ENCODE results near the gene FGF8.
"Not testable (repeated sequence)": the region's sequence is repeated elsewhere in the genome, so short reads cannot be mapped to it uniquely, and the experiment has no call there.

Gene FGF8, protein sequence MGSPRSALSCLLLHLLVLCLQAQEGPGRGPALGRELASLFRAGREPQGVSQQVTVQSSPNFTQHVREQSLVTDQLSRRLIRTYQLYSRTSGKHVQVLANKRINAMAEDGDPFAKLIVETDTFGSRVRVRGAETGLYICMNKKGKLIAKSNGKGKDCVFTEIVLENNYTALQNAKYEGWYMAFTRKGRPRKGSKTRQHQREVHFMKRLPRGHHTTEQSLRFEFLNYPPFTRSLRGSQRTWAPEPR

DNA sequence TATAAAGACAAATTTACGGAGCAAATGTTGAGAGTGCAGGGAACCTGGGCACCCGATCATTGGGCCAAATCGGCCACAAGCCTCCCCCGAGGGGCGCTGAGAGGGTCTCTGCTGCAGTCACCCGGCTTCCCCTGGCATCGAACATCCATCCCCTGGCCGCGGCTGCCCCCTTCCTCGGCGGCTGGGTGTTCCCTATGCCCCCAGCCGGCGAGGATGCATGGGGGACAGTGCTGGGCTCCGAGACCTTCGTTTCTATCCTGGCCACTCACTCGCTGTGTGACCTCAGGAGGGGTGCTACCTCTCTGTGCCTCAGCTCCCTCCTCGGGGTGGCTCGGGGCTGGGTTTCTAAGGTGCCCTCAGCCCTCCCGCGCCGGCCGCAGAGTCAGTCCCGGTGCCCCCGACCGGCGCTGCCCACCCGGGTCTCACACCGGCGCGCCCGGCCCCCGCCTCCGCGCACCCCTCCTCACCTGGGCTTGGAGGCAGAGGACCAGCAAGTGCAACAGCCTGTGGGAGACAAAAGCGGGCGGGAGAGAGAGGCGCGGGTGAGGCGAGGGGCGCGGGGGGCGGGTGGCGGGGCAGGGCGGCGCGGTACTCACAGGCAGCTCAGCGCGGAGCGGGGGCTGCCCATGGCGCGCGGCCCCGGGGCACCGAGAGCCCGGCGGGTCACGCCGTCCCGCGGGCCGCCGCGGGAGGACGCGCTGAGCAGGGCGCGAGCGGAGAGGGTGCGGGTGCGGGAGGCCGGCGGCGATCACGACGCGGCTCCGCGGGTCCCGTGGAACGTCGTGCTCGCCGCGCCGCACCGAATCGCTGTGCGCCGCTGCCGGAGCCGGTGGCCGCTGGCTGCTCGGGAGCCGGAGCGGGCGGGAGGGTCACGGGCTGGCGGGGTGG lies at the start of gene FGF8:
Gene FGF8, minus strand, starts transcription at position 842 of the 888 bp plus-strand sequence. Its CDS starts 214 bp downstream, at position 628.
- no peak for DNase-seq (ENCODE audit: low read depth, low spot score)

DNA sequence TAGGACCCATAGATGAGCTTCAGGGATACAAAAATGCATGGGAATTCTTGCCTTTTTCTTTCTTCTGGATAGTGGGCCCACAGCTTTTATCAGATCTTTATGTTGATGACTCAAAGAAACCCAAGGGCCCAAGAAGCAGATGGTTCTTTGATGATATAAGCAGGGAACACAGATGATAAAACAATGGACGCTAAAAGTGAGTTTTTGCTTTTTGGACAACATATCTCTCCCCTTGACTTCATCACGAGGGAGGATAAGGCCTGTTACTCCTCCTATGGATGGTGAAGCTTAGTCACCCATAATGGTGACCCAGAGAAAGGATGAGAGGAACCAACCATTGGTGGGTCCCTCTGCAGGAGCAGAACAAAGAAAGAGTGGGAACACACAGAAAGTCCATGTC lies 48.8 kb upstream of the FGF8 start:
- no peak for DNase-seq (ENCODE audit: low read depth, low spot score)

DNA sequence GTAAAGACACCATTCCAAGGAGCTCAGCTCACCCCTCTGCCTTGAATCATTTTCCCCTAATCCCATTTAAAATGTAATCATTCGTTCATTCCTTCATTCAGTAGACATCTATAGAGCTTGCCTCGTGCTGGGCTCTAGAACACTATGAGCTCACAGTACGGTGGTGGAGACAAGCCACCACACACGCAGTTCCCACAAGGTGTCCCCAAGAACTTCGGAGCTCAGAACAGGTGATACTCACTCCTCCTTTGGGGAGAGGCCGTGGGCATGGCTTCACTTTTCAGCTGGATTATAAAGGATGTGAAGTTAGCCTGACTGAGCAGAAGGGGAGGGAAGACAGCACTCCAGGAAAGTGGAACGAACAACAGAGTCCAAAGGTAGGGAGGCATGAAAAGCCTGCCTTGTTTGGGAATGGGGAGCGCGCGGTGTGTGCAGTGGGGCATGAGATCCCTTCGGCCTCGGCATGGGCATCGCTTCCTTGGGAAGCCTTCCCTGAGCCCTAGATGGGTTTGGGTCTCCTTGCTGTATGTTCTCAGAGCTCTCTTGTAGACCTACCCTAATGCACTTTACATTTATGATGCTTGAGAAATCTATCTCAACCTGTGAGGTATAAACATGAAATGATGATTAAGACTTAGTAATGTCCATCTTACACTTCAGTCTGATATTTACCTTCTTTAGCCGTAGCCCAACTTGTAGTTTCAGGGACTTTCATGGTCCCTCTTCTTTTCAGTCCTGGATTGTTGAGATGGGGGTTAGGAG lies 43.1 kb upstream of the FGF8 start:
- no peak for DNase-seq (ENCODE audit: low read depth, low spot score)

DNA sequence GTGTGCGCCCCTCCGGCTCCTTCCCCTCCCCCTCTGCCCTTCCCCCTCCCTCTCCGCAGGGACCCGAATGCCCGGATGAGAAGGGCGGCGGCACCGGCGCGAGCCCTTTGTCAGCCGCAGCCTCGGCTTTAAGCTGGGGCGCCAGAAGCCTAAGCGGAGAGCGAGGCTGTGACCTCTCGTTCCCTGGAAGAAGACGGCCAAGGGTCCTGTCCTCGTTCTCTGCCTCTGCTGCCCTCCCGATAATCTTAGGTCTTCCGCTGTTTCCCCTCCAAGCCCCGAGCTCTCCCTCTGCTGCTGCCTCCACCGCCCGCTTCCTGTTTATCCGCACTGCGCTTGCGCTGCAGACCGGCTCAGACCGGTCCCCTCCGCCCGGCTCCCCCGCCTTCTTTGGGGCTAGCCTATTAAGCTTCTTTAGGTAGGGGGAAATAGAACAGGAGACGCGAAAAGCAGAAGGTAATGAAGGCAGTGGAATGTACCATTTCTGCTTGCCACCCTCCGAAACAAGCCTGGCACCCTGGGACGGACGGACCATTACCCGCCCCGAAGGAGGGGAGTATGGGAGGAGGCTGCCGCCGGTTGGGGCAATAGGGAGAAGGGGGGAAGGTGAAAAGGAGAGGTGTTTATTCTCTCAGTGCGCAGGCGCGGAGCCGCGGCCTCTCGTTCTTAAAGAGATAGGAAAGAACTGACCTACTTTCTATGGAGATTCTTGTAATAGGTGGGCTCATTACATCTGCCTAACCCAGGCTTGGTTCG lies 42.4 kb upstream of the FGF8 start, which contains the start of gene OGA:
Gene OGA, minus strand, starts transcription at position 326 of the 753 bp plus-strand sequence. CDS start 422 bp downstream, outside the sequence.
- peak; percentile 99 for DNase-seq (ENCODE audit: low read depth, low spot score)

DNA sequence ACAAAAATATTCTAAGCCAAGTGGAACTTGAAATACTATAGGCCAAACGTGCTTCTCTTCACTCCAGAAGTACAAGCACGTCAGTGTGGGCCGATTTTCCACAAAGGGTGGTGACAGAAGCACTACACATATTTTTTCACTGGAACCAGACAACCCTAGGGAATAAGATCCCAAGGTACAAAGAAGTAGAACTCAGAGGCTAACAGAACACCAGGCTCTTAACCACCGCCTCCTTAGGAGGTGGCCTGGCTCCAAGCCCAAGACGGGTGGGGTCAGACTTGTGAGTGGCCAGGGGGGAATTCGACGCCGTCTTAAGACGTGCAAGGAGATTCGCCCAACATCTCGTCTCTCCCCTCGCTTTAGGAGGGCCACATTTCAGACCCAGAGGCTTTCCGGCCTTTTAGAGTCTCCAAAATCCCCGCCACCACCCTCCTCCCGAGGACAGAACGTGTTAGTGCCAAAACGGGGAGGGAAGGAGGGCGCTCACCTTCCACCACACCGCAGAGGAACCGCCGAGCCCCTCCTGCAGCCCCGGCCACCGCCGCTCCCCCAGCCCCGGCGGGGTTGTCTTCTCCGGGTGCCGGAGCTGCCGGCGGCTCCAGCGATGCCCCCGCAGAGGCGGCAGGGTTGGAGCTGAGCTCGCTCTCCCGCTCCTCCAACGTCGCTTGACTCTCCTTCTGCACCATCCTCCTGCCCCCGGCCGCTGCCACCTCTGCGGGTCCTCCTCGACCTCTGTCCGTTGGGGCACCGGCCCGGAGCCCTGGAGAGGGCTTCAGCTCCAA lies 41.6 kb upstream of the FGF8 start:
- no peak for DNase-seq (ENCODE audit: low read depth, low spot score)

DNA sequence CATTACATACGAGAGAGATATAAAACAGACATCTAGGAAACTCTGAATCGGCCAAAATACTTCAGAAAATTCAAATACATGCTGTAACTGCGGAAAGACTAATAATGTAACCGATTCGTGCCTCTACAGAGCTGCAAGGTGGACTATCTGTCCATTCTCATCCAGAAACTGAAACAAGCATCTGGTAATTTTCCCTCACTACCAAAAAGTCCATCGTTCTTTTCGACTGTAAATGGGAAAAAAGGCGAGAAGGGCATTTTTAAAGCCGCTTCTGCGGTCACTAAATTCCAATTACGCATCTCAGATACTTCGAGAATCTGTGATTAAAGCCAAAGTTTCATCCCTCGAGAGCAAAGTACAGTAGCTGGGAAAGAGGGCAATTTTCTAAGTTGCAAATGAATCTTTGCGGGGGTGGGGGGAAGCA lies 41.0 kb upstream of the FGF8 start:
- no peak for DNase-seq (ENCODE audit: low read depth, low spot score)

DNA sequence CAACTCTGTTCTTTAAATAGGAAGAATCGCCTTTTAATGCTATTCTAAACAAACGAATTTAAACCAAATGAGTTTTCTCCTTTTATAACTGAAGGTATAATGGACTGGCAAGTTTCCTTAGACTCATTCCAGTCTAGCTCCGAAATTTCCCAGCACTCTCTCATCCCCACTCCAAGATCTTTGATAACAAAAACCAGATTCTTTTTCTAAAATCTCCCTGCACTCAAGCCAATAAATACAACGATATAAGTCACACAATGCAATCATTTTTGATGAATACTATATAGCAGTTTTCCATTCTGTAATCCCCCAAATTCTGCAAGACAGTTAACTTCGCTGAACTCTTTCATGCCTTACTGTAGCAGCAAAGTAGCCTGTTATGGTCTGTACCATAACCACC lies 40.5 kb upstream of the FGF8 start:
- DNase-seq (ENCODE audit: low read depth, low spot score): no peak

DNA sequence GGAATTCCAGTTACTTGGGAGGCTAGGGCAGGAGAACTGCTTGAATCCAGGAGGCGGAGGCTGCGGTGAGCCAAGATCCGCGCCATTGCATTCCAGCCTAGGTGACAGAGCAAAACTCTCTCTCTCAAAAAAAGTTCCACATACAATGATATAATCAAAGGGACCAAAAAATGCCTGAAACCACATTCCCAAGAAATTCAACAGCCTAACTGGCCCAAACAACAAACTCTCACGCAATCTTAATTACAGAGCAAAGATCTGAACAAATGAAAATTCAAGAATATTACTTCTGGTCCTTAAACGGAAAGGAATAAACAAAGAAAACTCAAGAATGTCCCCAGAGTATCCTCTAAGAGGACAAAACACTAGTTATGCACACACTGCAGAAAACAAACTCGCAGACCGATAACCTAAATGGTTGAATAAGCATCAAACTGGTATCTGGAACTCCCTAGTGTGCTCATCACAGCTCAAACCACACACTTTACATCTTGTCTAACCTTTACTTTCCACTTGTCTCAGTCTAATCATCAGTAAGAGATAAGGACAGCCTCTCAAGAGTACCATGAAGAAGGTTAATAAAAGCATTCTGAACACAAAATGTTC lies 38.7 kb upstream of the FGF8 start:
- no peak for DNase-seq (ENCODE audit: low read depth, low spot score)

DNA sequence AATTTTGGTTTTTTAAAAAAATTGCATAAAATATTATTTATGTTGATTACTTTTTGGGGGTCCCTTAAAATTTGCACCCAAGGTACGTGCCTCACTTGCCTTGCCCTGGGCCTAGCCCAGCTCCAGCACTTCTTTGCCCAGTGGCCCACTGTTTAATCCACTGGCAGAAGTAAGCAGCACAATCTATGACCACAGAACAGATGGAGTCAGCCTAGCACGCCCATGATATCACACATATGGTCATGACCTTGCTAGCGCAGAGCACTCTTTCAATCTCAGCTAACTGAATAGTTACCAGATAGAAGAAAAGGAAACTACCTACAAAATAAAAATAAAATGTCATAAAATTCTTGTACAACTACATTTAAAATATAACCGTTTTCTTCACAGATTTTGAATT lies 36.7 kb upstream of the FGF8 start:
- no peak for DNase-seq (ENCODE audit: low read depth, low spot score)

DNA sequence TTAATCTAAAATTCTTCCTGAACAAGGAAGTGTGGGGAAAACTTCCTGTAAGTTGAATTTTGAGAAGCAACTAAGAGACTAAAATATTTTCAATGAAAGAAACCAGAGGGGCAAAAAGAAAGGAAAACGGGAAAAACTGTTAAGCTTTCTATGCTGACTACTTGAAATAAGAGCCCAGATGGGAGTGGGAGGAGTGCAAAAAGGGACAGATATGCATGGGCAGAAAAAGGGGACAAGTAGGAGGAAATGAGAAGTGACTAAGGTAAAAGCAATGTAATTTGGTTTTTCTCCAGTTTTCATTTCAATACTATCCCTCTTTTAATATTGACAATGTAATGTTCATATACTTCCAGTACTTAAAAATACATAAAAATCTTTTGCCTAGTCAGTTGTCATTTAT lies 31.2 kb upstream of the FGF8 start:
- no peak for DNase-seq (ENCODE audit: low read depth, low spot score)

DNA sequence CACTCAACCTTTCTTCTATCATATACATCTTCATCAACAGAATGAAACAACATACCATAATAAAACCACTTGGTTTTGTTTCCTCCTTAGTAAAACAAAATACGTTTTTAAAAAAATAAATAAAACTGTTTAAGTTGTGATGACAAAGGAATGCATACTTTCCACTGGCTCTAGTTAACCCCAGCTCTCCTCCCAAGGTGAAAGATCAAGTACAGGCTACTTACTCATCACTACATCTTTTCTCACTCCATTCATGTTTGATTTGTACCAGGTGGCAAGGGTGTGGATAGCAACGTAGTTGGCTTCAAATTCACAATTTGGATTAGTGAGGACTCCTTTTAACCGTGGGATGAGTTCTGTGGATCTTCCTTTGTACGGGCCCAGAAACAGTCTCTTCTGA lies 27.6 kb upstream of the FGF8 start:
- DNase-seq (ENCODE audit: low read depth, low spot score): no peak

DNA sequence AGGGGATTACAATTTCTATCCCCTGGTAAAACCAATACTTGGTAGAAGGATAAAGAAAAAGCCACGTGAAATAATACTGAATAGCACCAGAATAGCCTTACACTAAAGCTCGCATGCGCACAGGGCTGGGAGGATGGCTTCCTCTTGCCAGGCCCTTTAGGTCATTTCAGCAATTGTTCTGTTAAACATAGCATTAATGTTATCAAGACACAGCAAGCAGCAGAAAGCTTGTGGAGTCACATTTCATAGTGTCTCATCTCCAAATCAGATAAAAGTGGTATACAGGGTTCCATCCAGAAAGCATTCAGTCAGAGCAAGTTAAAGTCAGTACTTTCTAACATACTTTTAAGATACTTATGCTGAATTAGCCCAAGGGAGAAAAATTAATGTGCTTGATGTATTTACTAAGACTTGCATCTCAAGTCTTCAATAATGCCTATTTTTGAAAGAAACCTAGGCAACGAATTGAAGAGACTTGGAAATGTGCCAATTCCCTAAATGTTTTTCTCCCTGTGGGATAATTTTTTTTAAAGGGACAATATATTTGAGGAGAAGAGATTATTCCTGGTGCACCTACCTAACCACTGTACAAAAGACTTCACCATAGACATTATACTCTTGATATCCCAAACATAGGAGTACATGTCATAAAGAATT lies 21.6 kb upstream of the FGF8 start:
- no peak for DNase-seq (ENCODE audit: low read depth, low spot score)

DNA sequence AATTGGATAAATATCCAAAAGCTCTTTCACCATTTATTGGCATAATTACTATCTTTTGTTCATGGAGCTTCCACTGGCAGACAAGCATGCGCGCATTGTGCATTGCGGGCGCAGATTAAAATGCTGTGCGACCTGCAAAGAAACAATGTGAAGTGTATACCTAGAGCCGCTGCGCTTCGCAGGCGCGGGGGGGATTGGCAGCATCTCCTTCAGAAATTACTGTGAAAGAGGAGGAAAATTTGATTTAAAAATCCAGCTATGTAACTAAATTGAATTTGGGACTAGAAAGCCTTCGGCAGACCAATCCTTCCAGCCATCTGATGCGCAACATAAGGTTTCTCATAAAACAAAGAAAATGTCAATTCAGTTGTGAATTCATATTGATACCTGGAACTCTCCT lies 17.6 kb upstream of the FGF8 start:
- DNase-seq (ENCODE audit: low read depth, low spot score): no peak

DNA sequence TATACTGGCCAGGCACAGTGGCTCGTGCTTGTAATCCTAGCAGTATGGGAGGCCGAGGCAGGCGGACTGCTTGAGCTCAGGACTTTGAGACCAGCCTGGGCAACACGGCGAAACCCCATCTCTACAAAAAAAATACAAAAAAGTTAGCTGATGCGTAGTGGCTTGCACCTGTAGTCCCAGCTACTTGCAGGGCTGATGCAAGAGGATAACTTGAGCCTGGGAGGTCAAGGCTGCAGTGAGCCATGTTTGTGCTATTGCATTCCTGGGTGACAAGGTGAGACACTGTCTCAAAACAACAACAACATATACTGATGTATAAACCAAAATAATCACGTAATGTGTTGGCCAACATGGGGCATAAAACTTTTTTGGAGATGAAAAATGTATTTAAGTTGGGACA lies 13.8 kb upstream of the FGF8 start:
- no peak for DNase-seq (ENCODE audit: low read depth, low spot score)

DNA sequence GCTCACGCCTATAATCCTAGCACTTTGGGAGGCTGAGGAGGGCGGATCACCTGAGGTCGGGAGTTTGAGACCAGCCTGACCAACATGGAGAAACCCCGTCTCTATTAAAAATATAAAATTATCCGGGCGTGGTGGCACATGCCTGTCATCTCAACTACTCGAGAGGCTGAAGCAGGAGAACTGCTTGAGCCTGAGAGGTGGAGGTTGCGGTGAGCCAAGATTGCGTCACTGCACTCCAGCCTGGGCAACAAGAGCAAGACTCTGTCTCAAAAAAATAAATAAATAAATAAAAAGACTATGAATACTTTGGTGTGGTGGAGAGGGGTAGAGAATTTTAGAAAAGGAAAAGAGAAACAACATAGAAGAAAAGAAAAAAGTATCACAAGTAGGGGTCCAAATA lies 13.3 kb upstream of the FGF8 start:
- DNase-seq (ENCODE audit: low read depth, low spot score): not testable (repeated sequence)

DNA sequence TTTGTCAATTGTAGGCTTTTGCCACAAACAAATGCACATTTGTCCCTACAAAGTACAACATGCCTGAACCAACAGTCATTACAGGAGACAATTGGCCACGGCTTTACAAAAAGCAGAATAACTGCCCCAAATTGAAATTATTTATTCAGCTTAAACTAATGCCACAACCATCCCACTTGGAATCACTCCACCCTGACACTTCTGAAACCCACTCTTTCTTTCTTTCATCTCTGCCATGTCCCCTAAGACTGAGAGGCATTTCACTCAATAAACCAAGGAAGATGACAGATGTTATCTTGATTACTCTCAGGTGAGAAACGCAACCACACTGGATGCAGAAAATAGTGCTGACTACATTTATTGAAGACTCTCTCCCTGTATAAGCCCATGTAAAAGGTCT lies 9.9 kb upstream of the FGF8 start:
- no peak for DNase-seq (ENCODE audit: low read depth, low spot score)

DNA sequence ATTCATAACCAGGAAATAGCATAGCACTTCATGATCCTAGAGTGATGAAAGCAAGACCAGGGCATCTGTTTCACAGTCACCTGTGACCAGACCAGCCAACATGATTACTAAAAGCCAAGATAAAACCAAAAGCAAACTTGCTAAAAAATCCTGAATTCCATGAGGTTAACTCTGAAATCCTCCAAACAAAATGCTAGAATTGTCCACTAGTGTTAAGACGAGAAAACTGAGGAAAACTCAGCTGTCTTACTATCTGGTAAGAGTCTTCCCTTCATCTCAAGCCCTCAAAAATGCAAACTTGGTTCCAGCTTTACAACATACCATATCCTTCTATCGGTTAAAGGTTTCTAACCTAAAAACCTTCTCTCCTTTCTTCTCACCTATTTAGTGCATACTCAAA lies 8.6 kb upstream of the FGF8 start:
- DNase-seq (ENCODE audit: low read depth, low spot score): no peak

DNA sequence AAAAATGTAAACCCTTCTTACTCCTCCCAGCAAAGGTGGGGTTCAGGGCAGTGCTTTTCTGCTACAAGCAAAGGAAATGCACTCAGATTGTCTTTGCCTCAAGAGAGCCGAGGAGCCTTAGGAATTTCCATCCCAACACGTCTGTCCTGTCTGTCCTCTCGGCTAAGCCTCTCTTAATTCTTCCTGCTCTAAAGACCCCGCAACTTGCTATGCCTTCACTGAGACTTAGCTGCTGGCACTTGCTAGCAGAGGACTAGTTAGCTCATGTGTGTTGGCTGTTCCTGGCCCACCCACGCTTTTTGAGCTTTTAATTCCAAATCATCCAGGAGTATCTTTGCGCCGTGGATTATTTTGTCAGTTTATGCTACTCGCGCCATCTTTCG lies 7.8 kb upstream of the FGF8 start:
- no peak for DNase-seq (ENCODE audit: low read depth, low spot score)

DNA sequence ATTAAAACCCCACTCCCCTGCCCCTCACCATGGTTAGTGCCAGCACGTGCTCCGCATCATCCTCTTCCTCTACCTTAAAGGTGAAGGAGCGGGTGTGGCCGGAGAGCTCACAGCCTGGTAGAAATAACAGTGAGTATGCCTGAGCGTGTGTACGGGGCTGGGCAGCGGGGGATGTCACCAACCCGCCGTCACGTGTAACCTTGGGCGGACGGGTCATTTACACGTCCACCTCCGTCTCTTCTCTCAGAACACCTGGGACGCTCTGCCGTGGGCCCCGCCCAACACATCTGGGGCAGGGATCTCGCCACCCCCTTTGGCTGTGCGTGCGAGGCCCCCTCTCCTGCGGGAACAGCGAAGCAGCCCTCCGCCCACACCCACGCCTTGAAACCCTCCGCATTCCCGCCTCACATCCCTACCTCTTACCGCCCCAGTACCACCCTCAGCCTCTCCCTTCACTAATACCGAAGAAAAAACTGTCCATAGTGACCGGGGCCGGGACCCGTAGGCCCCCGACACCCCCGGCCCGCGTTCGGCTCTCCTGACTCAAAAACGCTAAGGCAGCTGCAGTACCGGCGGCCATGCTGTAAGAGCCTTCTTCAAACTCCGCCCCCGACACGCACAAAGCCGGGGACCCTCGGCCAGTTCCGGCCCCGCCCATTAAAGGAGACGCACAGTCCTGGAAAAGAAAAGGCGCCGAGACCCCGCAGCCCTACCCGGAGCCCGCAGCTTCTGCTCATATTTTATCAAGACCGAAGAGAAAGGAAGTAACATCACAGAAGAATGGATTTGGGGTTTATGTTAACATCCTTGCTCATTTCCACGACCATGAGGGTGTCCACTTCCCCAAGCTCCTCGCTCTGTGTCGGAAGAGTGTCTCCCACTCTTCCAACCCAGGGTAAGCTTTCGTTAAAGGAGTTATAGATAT lies 7.2 kb upstream of the FGF8 start, which contains the start of gene NPM3:
Gene NPM3, minus strand, starts transcription at position 636 of the 925 bp plus-strand sequence. Its CDS starts 56 bp downstream, at position 580.
- DNase-seq (ENCODE audit: low read depth, low spot score): peak; percentile 72

Data from activated CD4-positive, CD25-positive, alpha-beta regulatory T cell treated with anti-CD3 and anti-CD28 coated beads, Interleukin-2, amount 50 U/mL, for 16 hours (primary cell).